GM18526 (cell line): ENCODE measurements around the gene MRPS2.

Experiments used
- POLR2A ChIP-seq: IDR thresholded peaks from 3 replicates; pipeline ENCODE4 v1.6.1; 2011; ENCODE audit not compliant: insufficient read length; ENCODE audit errors: extremely low read depth

MRPS2 gene

DNA sequence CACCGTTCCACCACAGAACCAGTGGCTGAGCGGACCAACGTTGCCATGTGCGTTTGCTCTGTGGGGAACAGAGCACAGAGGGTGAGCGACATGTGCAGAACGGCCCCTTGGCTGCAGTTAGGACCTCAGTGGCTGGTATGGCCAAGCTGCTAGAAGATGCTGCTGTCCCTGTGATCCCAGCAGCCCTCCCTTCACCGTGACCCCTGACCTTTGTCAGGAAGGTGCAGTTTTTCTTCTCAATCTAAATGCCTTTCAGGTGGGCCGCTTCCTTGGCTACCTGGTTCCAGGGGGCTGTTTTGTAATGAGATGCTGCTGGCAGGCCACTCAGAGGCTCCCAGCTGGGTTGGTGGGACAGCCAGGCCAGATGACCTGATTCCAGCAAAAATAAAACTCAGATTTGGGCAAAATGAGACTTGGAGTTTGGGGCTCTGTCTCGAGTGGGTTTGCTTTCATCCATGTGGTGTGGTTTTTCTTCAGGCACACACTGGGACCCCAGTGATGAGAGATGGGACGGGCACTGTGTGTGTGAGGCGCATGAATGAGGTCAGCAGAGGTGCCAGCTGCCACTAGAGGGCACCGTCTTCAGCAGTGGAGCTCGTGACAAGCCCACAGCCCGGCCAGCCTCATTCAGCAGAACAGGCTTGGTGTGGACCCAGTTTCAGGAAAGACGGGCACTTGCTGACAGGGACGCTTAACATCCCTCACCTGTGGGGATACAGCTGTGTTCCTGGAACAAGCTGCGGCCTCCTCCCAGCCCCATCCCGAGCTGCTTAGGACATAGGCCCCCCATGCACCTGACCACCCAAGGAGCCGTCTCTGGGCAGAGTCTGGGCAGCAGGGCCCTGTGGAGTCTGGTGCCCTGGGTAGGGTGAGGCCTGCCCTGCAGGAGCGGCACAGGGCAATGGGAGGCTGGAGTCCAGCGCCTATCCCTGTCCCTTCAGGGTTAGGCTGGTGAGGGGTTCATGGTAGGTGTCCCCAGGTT lies 4.1 kb downstream of the MRPS2 start:
- no peak for TF ChIP-seq POLR2A

DNA sequence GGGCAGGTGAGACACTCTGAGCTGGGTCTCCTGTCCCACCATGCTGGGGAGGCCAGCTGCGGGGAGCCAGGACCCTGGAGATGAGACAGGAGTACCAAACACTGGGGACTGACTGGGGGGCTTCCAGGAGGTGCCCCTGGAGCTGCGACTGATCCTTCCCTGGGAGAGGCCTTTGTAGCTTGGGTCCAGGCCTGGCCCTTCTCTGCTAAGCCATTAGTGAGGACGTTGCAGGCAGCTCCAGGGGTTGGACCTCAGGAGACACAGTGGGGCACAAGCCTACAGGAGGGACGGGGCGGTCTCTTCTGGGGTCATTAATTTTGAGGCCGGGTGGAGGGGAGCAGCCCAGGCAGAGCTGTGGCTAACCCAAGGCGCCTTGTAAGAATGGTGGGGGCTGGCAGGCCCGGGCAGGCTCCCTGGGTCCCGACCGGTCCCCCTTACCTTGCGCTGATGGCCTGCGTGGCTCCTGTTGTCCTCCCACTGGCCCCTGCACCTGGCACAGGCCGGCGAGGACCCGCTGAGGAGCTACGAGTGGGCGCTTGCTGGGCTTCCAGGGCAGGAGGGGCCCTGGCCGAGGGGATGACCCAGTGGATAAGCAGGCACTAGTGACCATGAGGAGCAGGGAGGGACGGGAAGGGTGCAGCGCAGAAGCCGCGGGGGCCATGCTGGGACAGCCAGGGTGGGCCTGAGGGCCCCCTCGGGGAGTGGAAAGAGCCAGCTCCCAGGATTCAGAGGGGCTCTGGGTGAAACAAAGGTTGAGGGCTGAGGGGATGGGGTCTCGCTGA lies 5.1 kb downstream of the MRPS2 start:
- TF ChIP-seq POLR2A, result no peak

DNA sequence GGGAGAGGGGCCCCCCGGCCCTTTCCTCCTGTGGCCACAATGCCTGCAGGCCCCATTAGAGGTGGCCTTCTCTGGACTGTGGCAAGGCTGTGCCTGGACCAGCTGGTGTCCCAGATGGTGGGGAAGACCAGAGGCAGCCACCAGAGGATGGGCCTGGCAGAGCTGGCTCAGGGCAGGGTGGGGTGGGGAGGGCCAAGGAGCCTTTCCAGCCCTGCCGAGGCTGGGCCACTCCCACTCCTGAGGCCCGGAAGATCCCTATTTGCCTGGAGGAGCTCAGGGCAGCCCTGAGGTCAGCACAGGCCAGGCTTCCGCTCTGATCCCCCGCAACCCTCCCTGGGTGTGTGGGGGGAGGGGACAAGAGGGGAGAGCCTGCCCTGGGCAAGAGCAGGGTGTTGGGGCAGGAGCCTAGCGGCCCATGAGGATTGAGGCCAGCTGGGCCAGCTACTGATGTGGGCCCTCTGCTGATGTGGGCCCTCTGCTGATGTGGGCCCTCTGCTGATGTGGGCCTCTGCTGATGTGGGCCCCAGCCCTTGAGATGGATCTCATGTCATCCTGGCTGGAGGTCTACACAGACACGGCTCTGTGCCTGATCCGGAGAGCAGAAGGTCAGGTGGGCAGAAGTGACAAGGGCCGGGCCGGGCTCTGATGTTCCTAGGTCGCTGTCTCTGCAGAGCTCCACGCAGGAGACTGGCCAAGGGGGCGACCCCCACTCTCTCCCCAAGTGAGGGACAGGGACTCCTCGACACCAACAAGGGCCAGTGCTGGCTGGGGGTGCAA lies 6.0 kb downstream of the MRPS2 start:
- no peak for TF ChIP-seq POLR2A

DNA sequence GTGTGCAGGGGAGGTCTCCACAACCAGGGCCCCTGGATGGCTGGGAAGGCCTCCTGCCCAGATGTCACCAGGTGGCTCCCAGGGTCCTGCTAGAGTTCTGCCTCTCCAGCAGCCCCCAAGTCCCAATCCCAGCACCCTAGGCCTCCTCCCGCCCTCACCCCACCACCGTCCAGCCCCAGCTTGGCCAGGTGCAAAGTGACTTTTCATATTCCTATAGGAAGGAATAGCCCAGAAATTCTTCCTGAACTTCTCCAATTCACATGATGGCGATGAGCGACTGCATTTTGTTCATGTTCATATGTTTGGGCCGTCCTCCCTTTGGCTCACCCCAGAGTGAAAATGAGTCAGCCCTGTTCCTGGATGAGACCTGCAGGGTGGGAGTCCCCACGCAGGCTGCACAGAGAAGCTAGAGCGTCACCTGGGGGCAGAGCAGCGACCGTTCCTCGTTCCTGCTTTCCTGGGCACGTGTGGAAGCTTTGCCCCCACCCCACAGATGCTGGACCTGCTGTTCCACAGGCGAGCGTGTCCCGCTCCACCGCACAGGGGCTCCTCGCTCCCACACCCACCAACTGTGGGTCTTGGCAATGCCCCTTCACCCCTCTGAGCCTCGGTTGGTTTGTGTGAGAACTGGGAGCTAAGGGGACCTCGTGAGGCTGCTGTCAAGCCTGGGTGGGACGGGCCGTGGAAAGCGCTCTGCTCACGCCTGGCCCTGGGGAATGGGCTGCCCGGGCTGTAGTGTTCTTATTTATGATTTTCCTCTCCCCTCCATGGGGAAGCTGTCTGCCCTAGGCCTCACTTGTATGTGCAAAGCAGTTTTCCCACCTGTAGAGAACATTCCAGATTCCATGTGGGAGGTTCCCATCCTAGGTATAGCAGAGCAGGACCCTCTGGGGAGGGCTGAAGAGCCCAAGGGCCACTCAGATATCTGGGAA lies 6.9 kb downstream of the MRPS2 start:
- no peak for TF ChIP-seq POLR2A

DNA sequence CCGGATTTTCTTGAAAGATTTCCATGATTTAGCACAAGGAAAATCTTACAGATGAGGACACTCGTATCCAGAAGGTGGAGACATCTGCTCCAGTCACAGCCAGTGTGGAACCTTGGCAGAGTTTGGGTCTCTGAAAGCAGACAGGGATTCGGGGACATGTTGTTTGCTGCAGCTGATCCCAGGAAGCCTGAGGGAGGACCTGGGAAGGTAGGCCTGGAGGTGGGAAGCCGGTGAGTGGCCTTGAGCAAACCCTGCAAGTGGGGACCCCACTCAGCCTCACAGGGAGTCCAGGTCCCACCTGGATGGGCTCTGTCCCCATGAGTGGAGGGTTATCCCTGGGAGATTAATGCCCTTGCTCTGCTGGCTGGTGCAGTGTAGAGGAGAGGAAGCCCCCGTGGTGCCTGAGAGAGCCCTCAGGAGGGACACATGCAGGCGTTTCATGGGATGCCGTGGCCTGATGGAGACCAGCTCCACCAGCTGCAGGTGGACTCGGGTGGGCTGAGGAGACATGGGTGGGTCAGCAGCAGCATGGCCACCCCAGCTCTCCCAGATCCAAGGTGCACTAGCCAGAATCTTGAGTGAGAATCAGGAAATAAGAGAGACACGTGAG lies 7.8 kb downstream of the MRPS2 start:
- TF ChIP-seq POLR2A, result no peak

DNA sequence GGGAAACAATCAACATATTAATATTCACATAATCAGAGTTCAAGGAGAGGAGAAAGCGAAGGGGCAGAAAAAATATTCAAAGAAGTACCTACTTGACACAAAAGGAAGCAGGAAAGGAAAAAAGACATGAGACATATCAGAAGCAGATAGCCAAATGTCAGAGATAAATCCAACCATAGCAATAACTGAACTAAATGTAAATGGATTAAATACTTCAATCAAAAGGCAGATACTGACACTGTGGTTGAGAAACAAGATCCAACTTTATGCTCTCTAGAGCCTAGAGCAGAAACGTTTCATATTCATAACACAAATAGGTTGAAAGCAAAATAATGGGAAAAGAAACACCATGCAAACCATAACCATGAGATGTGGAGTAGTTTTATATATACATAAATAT lies 9.0 kb downstream of the MRPS2 start:
- TF ChIP-seq POLR2A, result no peak

DNA sequence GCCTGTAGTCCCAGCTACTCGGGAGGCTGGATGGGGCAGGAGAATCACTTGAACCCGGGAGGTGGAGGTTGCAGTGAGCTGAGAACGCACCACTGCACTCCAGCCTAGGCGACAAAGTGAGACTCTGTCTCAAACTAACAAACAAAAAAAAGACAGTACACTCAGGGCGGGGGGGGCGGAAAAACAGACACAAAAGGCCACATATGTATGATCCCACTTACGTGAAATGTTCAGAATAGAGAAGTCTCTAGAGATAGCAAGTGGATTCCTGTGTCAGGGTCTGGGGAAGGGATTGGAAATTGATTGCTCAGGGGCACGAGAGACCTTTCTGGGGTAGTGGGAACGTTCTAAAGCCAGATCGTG lies 11.7 kb downstream of the MRPS2 start:
- TF ChIP-seq POLR2A, result no peak

DNA sequence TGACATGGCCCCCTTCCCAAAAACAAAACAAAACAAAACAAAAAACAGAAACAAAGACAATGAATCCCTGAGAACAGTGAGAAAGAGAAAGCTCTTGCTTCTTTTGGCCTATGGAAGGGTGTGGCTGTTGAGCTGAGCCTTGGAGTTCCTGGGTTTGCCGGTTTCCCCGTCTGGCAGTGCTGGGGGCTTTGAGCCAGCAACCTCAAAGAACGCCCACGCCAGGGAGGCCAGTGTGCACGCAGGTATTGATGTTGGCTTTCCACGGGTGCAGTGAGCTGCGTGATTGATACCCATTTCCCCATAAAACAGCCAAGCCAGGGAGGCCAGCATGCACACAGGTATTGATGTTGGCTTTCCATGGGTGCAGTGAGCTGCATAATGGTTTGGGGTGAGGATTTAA lies 12.4 kb downstream of the MRPS2 start:
- no peak for TF ChIP-seq POLR2A

DNA sequence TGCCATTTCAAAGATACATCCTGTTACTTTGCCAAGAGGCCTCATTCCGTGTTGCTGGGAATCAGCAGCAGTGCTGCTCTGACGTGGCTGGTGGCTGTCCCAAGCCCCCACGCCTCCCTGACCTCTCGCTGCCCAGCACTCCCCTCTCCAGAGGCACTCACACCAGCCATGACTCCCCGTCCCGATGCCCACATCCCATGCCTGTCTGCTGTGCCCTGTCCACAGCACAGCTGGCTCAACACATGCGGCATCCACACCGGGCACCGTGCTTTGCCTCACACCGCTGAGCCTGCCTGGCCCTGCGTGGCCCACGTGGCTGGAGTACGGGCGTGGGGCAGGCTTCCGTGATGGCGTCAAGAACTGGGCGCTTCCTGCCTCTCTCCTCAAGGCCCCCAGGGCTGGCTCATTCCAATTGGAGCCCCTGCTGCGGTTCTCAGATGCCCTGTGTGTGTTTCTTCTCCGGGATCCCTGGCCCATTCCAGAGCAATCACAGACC lies 12.9 kb downstream of the MRPS2 start:
- no peak for TF ChIP-seq POLR2A

DNA sequence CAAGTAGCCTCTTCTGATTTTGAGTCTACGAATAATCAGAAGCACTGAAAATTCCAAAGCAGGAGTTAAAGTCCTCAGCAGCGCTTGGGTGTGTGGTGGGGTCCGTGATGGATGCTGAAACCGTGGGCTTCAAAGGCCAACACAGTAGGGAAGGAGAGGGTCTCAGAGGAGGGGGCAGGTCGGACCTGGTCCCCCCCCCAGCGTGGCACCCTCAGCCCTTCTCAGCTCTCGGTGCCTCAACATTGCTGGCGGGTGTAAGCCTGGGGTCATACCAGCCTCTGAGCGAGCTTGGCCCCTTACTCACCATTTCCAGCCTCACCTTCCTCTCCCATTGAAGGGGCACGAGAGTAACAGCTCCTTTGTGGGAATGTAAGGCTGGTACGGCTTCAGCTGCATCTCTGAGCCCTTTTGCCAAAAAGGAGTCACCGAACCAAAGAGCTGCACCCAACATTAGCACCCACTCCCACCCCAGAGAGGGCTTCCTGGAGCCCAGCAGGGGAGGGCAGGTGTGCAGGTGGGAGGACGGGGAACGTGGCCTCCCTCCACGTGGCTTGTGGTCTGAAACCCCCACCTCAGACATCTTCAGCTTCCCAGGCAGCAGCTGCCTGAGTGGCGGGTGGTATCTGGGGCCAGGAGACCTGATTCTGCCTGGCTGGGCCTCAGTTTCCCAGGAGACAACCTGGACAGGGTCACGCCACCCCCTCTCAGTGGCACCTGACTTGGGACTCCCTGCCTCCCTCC lies 14.0 kb downstream of the MRPS2 start:
- no peak for TF ChIP-seq POLR2A

DNA sequence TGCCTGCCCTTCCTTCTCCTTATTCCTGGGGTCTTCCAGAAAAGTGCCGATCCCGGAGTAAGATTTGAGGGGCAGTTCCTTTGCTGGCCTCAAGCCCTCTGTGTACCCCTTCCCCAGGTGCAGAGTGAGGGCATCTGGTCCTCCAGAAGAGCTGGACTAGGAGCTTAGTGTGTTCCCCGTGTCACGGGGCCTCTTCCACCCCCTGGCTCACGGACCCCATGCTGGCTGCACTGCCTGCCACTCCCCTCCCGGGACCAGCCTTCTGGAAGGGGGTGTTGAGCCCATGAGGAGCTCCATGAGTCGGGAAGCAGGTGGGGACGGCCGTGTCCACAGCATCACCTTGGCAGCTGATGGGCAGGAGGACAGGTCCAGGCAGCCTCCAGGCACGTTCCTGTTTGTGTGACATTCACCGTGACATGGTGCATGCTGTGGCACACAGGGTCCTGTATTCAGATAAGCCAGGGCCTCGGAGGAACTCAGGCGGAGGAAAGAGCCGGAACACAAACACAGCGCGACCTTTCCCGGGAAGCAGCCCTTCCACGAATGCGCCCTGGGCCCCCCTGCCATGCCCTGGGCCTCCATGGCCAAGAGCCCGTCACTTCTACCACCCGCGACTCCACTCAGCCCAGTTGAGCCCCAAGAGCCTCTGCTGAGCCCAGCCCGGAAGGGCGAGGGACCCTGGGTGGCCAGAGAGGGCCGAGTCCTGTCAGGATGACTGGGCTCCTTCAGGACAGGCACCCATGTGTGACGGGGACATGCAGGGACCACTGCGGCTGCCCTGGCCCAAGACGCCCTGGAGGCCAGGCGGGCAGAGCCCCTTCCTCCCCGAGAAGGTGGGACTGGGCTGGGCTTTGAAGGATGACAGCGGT lies 14.8 kb downstream of the MRPS2 start:
- no peak for TF ChIP-seq POLR2A
